GM18873 (cell line): Measurements from ENCODE around the gene ZDHHC11B.

Experiments
- ATAC-seq: cut with Tn5 transposase; IDR thresholded peaks from one replicate; pipeline ENCODE4 v1.9.1; 2021; ENCODE audit warnings: mild to moderate bottlenecking, moderate library complexity, moderate number of reproducible peaks; ENCODE audit not compliant: unreplicated experiment, low FRiP score

Gene ZDHHC11B

DNA sequence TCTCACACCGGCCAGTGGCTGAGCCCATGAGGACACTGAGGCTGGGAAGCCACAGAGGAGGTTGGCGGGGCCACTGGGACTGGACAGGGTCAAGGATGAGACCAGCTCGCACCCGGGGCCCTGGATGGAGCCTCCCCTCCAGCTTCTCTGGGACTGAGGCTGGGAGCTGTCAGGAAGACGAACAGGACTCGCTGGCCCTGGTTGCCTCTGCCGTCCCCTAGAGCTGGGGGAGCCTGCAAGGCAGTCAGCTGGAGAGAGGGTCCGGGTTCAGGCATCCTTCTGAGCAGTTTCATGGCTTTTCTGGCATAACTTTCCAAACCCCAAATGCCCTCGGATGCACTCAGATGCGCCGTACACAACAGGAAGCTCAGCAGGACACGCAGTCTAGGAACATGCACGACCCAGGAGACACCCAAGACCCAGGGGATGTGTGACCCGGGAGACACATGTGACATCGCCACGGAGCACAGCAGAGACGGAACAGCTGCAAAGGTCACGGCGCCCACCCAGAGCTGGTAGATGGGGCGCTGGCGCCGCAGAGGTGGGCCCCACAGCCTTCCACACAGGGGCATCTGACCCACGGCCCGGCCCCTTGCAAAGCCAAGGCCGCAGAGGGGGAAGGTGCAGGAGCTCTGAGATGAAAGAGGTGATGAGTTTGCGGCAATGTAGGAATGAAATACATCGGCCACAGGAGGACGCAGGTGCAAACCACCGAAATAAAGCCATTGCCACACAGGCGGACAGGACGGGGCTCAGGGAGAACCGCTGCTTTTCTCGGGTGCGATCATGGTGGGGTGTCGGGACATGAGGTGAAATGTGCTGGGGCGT is 108.4 kb downstream of the ZDHHC11B start:
- ATAC-seq, result no peak

GRCh38 chr5:675111-675870 is 109.2 kb downstream of the ZDHHC11B start:
- ATAC-seq, result no peak

- no peak for ATAC-seq
These were observed 109.9 kb downstream of the ZDHHC11B start for GRCh38 chr5:674630-675011.

DNA sequence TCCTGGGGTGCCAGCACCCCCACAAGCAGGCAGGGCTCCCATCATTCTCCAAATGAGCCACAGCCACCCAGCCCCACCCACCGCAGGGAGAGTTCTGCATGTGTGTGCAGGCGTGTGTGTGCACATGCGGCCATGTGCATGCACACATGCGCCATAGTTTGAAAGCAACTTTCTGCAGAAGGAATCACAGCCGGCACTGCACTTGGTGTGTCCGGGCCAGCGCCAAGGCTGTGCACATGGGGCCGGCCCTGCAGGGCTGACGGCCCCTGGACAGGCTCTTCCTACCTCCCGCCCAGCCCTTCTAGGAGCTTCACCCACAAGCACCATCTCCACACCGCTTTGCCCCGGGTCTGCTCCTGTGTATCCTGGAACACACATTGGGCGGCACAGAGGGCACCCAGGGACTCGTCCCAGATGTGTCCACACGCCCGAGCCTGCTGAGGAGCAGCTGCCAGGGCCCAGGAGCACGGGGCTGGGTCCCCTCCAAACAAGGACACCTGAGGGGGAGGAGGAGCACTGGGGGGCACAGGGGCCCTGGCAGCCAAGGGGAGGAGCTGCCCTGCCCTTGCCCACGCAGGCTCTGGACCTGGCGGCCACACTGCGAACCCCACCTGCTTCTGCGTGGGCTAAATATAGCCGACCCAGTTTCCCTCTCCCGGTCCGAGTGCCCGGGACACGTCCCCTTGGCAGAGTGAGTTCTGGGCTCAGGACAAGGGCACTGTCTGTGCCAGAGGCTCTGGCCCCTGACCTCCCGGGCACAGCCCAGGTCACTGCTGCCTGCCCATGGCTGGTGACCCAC is 110.5 kb downstream of the ZDHHC11B start:
- ATAC-seq, result no peak

DNA sequence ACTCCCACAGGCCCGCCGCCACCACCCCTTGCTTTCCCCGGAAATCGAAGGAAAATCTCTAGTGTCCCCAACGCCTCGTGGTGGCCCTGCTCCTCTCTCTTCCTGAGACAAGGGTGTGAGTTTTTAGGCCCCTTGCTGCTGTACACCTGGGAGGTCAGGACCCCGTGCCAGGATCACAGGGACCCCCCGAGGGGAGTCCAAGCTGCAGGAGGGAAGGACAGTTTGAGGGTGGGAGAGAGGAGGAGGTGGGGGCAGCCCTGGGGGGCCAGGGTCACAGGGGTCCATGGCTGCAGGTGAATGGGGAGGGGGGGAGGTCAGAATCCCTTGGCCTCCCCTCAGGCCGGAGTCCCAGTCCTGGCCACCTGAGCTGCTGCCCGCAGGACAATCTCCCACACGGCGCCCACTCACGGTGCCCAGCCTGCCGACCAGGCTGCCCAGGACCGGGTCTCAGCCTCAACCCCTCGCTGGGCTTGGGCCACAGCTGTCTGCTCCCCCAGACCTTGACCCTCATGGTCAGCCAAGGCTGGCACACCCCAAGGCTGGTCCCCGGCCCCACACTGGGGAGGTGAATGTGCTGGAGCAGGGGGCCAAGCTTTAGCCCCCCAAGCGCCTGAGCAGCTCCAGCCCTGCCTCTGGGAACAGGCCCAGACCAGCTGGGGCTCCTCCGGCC is 111.2 kb downstream of the ZDHHC11B start:
- ATAC-seq, result no peak

GRCh38 chr5:672329-673160 is 112.0 kb downstream of the ZDHHC11B start:
- ATAC-seq, result no peak

DNA sequence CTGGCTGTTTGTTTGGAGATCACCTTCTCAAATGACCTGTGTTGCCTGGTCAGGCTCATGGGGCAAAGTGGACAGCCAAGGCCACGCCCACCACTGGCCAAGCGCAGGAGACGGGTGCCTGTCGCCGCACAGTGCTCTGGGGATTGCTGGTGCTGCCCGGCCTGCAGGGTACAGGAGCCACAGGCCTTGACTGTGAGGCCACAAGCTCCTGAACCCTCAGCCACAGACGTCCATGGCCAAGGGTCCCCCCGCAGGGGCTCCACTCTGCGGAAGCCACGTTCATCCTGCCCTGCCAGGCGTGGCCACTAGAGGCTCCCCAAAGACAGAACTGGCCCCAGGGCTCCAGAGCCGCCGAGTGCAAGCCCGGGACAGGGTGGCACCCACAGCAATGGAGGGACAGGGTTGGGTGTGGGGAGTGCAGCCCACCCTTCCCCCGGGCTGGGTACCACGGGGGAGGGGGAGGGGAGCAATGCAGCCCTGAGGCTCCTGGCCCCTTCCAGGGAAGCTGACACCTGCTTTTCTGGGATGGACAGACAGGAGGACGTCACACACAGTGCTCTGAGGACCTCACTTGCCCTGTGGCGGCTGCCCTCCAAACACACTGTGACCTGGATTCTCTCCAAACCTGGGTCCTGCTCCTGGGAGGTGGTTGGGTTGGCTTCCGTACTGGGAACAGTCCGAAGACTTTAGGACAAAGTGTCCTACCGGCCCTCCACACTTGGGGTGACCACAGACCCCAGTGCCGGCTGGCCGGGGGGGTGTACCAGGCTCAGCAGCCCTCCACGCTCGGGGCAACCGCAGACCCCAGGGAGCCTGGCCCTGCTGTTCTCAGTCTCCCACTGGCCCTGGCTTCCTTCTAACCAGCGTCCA is 112.8 kb downstream of the ZDHHC11B start:
- no peak for ATAC-seq

DNA sequence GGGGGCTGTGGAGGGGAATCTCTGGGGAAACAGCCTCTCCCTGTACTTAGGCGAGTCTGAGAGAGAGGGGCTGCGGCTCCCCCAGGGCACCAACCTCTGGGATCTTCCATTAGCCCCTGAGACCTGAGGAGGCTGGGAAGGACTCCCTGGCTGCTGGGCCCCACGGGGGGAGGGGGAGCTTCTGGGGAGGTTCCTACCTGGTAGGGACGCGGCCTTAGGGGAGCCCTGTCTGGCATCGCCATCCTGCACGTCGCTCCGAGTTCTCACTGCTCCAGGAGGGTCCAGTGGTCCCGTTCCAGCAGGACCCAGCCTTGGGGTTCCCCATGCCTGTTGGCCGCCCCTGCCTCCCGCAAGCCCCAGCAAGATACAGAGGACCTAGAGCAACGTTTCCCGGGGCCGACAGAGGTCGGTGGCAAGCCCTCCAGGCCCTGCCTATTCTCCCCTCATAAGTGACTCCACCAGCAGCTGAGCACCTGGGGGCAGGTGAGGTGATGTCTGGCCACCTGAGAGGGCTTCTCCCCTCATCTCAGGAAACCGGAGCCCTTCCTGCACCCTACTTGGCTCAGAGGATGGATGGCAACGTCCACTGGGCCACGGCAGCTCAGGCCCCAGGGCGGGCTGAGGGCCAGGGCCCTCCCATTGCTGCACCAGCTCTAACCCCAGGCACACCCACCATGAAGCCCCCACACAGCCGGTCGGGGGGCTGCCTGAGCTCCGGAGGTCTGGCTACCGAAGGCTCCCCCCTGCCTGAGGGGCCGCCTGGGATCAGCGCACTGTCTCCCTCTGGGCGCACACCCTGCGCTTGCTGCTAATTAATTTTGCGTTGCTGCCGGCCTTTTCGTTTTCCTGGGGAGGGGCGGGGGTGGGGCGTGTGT is 113.9 kb downstream of the ZDHHC11B start:
- ATAC-seq, result no peak

DNA sequence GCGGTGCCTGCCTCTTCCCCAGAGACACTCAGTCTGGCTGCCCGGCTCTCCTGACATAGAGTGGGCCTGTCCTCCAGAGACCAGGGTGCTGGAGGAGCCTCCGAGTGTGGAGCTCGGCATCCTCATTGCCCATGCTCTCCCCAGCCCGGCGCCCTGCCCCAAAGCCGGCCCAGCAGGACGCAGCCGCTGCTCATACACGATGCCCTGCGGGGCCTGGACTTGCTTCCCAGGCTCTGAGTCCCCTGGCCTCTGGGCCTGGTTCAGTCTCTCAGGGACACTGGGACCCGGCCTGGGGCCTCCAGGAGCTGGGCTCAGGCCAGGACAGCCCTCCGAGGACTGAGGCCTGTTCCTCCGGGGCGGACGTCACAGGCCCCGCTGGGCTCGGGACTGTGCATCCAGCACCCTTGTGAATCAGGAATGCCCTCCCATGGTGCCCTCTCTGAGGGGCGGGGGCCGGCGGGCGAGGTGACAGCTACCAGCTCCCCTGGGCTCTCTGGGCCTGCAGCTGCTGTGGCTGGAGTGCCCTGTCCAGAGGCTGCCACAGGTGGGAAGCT is 114.6 kb downstream of the ZDHHC11B start:
- ATAC-seq, result no peak

- no peak for ATAC-seq
These were observed 115.3 kb downstream of the ZDHHC11B start for GRCh38 chr5:669111-669841.

- no peak for ATAC-seq
These were observed 116.1 kb downstream of the ZDHHC11B start for GRCh38 chr5:668283-668995.

GRCh38 chr5:666816-667498 is 117.6 kb downstream of the ZDHHC11B start:
- ATAC-seq, result no peak

DNA sequence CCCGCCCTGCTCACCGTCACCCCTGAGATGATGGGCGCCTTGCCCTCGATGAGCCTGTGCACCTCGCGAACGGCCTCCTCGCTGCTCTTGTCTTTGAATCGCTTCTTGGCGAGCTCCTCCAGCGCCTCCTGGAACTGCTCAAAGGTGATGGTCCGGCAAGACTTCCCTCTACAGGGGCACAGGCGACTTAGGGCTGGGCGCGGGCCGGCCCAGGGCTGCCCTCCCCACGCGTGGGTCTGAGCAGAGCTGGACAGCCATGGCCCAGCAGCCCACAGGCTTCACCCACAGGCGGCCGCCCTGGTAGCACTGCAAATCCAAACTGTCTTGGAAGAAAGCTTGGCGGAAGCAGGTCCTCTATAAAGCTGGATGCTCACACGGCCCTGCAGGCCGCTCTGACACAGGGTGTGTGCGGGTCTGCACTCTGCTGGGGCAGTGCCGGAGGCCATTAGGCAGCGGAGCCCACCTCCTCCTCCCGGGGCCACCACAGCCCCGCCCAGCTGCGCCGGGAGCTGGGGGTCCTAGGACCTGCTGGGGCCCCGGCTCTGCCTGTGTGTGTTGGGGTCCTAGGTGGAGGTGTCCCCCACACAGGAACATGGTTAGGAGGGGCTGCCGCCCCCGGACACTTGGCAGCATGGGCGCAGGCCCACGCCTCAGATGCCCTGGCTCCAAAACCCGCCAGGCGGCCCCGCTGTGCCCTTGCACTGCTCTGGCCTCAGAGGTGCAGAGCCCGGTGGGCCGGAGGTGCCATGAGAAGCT is 118.4 kb downstream of the ZDHHC11B start:
- no peak for ATAC-seq

DNA sequence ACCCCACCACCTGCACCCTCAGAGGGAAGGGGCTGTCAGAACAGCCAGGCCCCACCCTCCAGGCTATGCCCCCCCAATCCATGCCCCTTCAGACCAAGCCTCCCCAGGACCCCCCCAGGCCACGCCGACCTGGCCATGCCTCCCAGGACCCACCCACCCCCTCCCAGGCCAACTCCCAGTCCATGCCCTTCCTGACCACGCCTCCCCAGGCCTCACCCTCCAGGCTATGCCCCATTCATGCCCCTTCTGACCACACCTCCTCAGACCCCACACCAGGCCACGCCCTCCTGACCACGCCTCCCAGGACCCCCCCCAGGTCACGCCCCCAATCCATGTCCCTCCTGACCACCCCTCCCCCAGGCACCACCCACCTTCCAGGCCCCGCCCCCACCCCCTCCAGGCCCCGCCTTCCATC is 119.0 kb downstream of the ZDHHC11B start:
- ATAC-seq, result no peak

DNA sequence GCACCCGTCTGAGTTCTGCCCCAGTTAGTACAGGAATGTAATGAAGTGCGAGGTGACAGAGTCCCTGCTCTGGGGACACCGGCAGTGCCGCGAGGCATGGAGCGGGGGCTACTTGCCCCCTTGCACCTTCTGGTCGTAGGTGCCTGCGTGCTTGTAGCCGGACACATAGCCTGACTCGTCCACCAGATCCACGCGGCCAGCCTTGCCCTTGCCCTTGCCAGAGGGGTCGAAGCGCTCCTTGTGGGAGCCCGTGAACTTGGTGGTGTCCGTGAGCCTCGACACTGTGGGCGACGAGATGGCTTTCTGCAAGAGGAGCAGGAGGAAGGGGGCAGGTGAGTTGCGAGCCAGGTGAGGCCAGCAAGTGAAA is 119.6 kb downstream of the ZDHHC11B start:
- ATAC-seq, result no peak
